HCT116 (cell line): ENCODE results near the gene SLC39A5. TPM values are rescaled to one million over a fixed set of nuclear protein-coding genes. Genes with fewer than 3 reads are reported as not detected.
"Not testable (repeated sequence)": the region's sequence is repeated elsewhere in the genome, so short reads cannot be mapped to it uniquely, and the experiment has no call there.

ENCODE experiments used
- ATAC-seq: fragments of 200-7000 bp; cut with Tn5 transposase; 2 replicates; pipeline ENCODE4 v1.9.1; 2020; ENCODE audit warnings: mild to moderate bottlenecking, moderate library complexity
- BruUV-seq: library from RNA; stranded (reverse); fragments of 400-500 nt; replicated peaks from 2 replicates; lab custom pipeline; 2021; lab: Mats Ljungman, UMichigan
- CTCF ChIA-PET: fragments of 300-600 bp; sonication (Branson Sonifier 250); formaldehyde crosslinking; loops from one replicate; lab custom pipeline; 2021; ENCODE audit warnings: antibody characterized with exemption; lab: Charles Lee
- POLR2A ChIA-PET: fragments of 300-600, 350-600 bp; sonication (Branson Sonifier 250); formaldehyde crosslinking; loops from one replicate; lab custom pipeline; 2021; ENCODE audit warnings: antibody characterized with exemption; lab: Charles Lee
- RAD21 ChIA-PET, 2 experiments: fragments of 300-600 bp; sonication (Branson Sonifier 250); formaldehyde crosslinking; loops; one replicate each; lab custom pipeline; 2023; ENCODE audit warnings: low total read pairs in 2 of 2; ENCODE audit not compliant: uncharacterized antibody in 2 of 2, unreplicated experiment in 2 of 2, low non-redundant PET in 1 of 2; lab: Charles Lee
- DNase-seq: peaks from one replicate; pipeline ENCODE4 v3.0.0-alpha.2; 2010; ENCODE audit warnings: low read depth, low spot score
- H2AFZ ChIP-seq: fragments of 200-600 bp; shearing (Covaris generic), sonication (generic); 2 replicates; pipeline ENCODE4 v1.6.1; 2017; ENCODE audit warnings: low read depth, mixed run types, mixed read lengths, antibody characterized with exemption, low read length; ENCODE audit not compliant: poor library complexity, severe bottlenecking
- H3K27ac ChIP-seq: 2 replicates; pipeline ENCODE4 v1.5.1; 2012; ENCODE audit warnings: low read depth, low read length
- H3K27me3 ChIP-seq: fragments of 200-600 bp; sonication (generic); 2 replicates; pipeline ENCODE4 v1.6.1; 2016; ENCODE audit warnings: mixed run types, low read length, mixed read lengths; ENCODE audit not compliant: insufficient read depth
- H3K36me3 ChIP-seq, 2 experiments: fragments of 200-500 bp in 1 of 2; fragments of 200-600 bp in 1 of 2; sonication (Bioruptor generic) in 1 of 2; sonication (generic) in 1 of 2; 2 replicates each; pipeline versions ENCODE4 v1.5.1 to v1.6.1; 2014 to 2016; ENCODE audit warnings: low read length in 2 of 2, inconsistent platforms in 1 of 2, mixed read lengths in 1 of 2, mixed run types in 1 of 2; ENCODE audit not compliant: insufficient read depth in 2 of 2, control insufficient read depth in 1 of 2
- H3K4me1 ChIP-seq, 2 experiments: fragments of 200-600 bp in 1 of 2; sonication (generic) in 1 of 2; 2 replicates each; pipeline versions ENCODE4 v1.5.1 to v1.6.1; 2012 to 2017; ENCODE audit warnings: low read length in 2 of 2, inconsistent platforms in 1 of 2, mild to moderate bottlenecking in 1 of 2, mixed read lengths in 1 of 2, mixed run types in 1 of 2, moderate library complexity in 1 of 2; ENCODE audit not compliant: insufficient read depth in 2 of 2, control insufficient read depth in 1 of 2
- H3K4me2 ChIP-seq: fragments of 200-600 bp; sonication (generic); 2 replicates; pipeline ENCODE4 v1.6.1; 2017; ENCODE audit warnings: mixed run types, low read length, mixed read lengths
- H3K4me3 ChIP-seq, 2 experiments: fragments of 200-600 bp in 1 of 2; sonication (generic) in 1 of 2; replicated peaks in 1 of 2; 2 replicates each; pipeline ENCODE4 v1.5.1; 2011 to 2016; ENCODE audit warnings: low read length in 2 of 2, control low read depth in 1 of 2, low read depth in 1 of 2, mild to moderate bottlenecking in 1 of 2, mixed read lengths in 1 of 2, mixed run types in 1 of 2
- H3K79me2 ChIP-seq: fragments of 200-600 bp; sonication (generic); 2 replicates; pipeline ENCODE4 v1.6.1; 2017; ENCODE audit warnings: mild to moderate bottlenecking, mixed run types, low read length, moderate library complexity, mixed read lengths; ENCODE audit not compliant: insufficient read depth
- H3K9ac ChIP-seq: fragments of 200-600 bp; sonication (generic); 2 replicates; pipeline ENCODE4 v1.6.1; 2016; ENCODE audit warnings: low read length, mixed read lengths
- H3K9me2 ChIP-seq: fragments of 200-600 bp; sonication (generic), shearing (Covaris generic); 2 replicates; pipeline ENCODE4 v1.6.1; 2017; ENCODE audit warnings: mixed run types, mild to moderate bottlenecking, moderate library complexity; ENCODE audit not compliant: insufficient read depth
- H3K9me3 ChIP-seq, 2 experiments: fragments of 200-500 bp in 1 of 2; fragments of 200-600 bp in 1 of 2; sonication (Bioruptor generic) in 1 of 2; sonication (generic) in 1 of 2; 2 replicates each; pipeline ENCODE4 v1.6.1; 2014 to 2017; ENCODE audit warnings: low read length in 2 of 2, mixed read lengths in 2 of 2, inconsistent platforms in 1 of 2, low read depth in 1 of 2, mild to moderate bottlenecking in 1 of 2, mixed run types in 1 of 2, moderate library complexity in 1 of 2; ENCODE audit not compliant: control insufficient read depth in 1 of 2, insufficient read depth in 1 of 2
- H4K20me1 ChIP-seq: fragments of 200-600 bp; sonication (generic), shearing (Covaris generic); 2 replicates; pipeline ENCODE4 v1.6.1; 2017; ENCODE audit warnings: mixed run types, mild to moderate bottlenecking, moderate library complexity; ENCODE audit not compliant: insufficient read depth
- ATF3 ChIP-seq: IDR thresholded peaks from 2 replicates; pipeline ENCODE4 v1.6.1; 2012
- EGR1 ChIP-seq: IDR thresholded peaks from 2 replicates; pipeline ENCODE4 v1.6.1; 2012; ENCODE audit warnings: low read depth
- ELF1 ChIP-seq: IDR thresholded peaks from 2 replicates; pipeline ENCODE4 v1.6.1; 2012; ENCODE audit warnings: low read depth, borderline replicate concordance
- EZH2 ChIP-seq: fragments of 200-600 bp; sonication (generic); IDR thresholded peaks from 2 replicates; pipeline ENCODE4 v1.6.1; 2017; ENCODE audit warnings: antibody characterized with exemption, mixed run types
- JUND ChIP-seq: IDR thresholded peaks from 2 replicates; pipeline ENCODE4 v1.6.1; 2012
- POLR2A ChIP-seq: IDR thresholded peaks from 2 replicates; pipeline ENCODE4 v1.7.0; 2011; ENCODE audit warnings: borderline replicate concordance; ENCODE audit not compliant: insufficient read depth, insufficient read length; ENCODE audit errors: extremely low read depth
- POLR2AphosphoS5 ChIP-seq: IDR thresholded peaks from 2 replicates; pipeline ENCODE4 v1.6.1; 2011; ENCODE audit warnings: mild to moderate bottlenecking, low read depth, low read length, moderate library complexity
- RAD21 ChIP-seq: IDR thresholded peaks from 2 replicates; pipeline ENCODE4 v1.6.1; 2012; ENCODE audit warnings: low read depth, mild to moderate bottlenecking
- REST ChIP-seq: IDR thresholded peaks from 2 replicates; pipeline ENCODE4 v1.6.1; 2012; ENCODE audit warnings: low read depth
- SIN3A ChIP-seq: IDR thresholded peaks from 2 replicates; pipeline ENCODE4 v1.6.1; 2012; ENCODE audit warnings: low read depth
- SP1 ChIP-seq: IDR thresholded peaks from 2 replicates; pipeline ENCODE4 v1.6.1; 2012; ENCODE audit warnings: low read depth
- SRF ChIP-seq: IDR thresholded peaks from 2 replicates; pipeline ENCODE4 v1.6.1; 2012; ENCODE audit warnings: low read depth
- YY1 ChIP-seq: IDR thresholded peaks from 2 replicates; pipeline ENCODE4 v1.6.1; 2011; ENCODE audit warnings: low read length, low read depth, moderate library complexity, mild to moderate bottlenecking; ENCODE audit not compliant: insufficient replicate concordance; ENCODE audit errors: extremely low read depth
- intact Hi-C: fragments of 100-400 bp; cut with micrococcal nuclease; formaldehyde crosslinking; loops from 2 replicates; pipeline ENCODE4 v1.10.0; 2022
- total RNA-seq: library from RNA; stranded (reverse); gene quantifications from one replicate; pipeline ENCODE4 v1.2.1, GENCODE V29; 2021; ENCODE audit not compliant: unreplicated experiment

The SLC39A5 gene
- total RNA-seq, 1 experiment from 2014 or later, result 0.66 TPM

GRCh38 chr12:56282030-56282429 lies 52.2 kb downstream of the SLC39A5 start:
- H3K79me2 ChIP-seq, result peaks cover 14% of the 10 kb centered on the region; the same call in 1 of the 2 replicates
- H3K4me1 ChIP-seq, result no peaks in the 10 kb centered on the region
- intact Hi-C loops, result no loop called here
- no peaks in the 10 kb centered on the region for H3K9me3 ChIP-seq
- no peak overlapping the region for H3K4me3 ChIP-seq
- H3K36me3 ChIP-seq, result peaks cover 43 to 49% of the 10 kb centered on the region in 2 experiments
- H2AFZ ChIP-seq, result no peak overlapping the region
- BruUV-seq, result no TSS peak
- ChIA-PET POLR2A (no interaction called here), CTCF (no interaction called here), RAD21 (no interaction called here)
- no peaks in the 10 kb centered on the region for H3K27me3 ChIP-seq
- no peaks in the 10 kb centered on the region for H4K20me1 ChIP-seq
- H3K9ac ChIP-seq, result no peak overlapping the region
- H3K4me2 ChIP-seq, result no peak overlapping the region
- no peaks in the 10 kb centered on the region for H3K9me2 ChIP-seq
- DNase-seq (no peak), ATAC-seq (no peak)
- TF ChIP-seq EZH2 (no peak), ATF3 (no peak)
- TF ChIP-seq, all 23 proteins: peak for 0
- H3K27ac ChIP-seq, result no peak overlapping the region

- DNase-seq (no peak), ATAC-seq (no peak)
- ChIA-PET CTCF (no interaction called here), RAD21 (no interaction called here), POLR2A (no interaction called here)
- H2AFZ ChIP-seq, result no peak overlapping the region
- no peaks in the 10 kb centered on the region for H3K27me3 ChIP-seq
- intact Hi-C loops, result no loop called here
- no peak overlapping the region for H3K9ac ChIP-seq
- H3K36me3 ChIP-seq, result peaks cover 43 to 47% of the 10 kb centered on the region in 2 experiments
- H3K4me1 ChIP-seq, result no peaks in the 10 kb centered on the region
- H4K20me1 ChIP-seq, result no peaks in the 10 kb centered on the region
- no peaks in the 10 kb centered on the region for H3K9me2 ChIP-seq
- H3K9me3 ChIP-seq, result no peaks in the 10 kb centered on the region
- H3K4me3 ChIP-seq, result no peak overlapping the region
- no peak overlapping the region for H3K27ac ChIP-seq
- no TSS peak for BruUV-seq
- peaks cover 19% of the 10 kb centered on the region; the same call in 1 of the 2 replicates for H3K79me2 ChIP-seq
- no peak overlapping the region for H3K4me2 ChIP-seq
- TF ChIP-seq REST (no peak), SRF (no peak), JUND (no peak), RAD21 (no peak), YY1 (no peak), SIN3A (no peak), POLR2A (no peak), ELF1 (no peak), EZH2 (no peak), EGR1 (no peak), POLR2AphosphoS5 (no peak), SP1 (no peak)
- TF ChIP-seq, all 23 proteins: peak for 0
Observed at GRCh38 chr12:56282579-56282978, 52.7 kb downstream of the SLC39A5 start.

GRCh38 chr12:56284263-56284662 lies 54.4 kb downstream of the SLC39A5 start:
- BruUV-seq, intact Hi-C loops, CTCF ChIA-PET, H3K9me3 ChIP-seq, H3K9ac ChIP-seq, H3K4me3 ChIP-seq, H3K27ac ChIP-seq, H3K4me2 ChIP-seq, H3K9me2 ChIP-seq, H3K27me3 ChIP-seq, H2AFZ ChIP-seq, DNase-seq, ATAC-seq, POLR2A ChIA-PET, H3K4me1 ChIP-seq, H4K20me1 ChIP-seq: not testable (repeated sequence)
- Histone ChIP-seq H3K36me3 (peaks cover 34 to 38% of the 10 kb centered on the region in 2 experiments), H3K79me2 (peaks cover 36% of the 10 kb centered on the region)
- RAD21 ChIA-PET, result interaction anchor here in 1 of 2 experiments (0.7 kb wide), 1 partner anchor 91 kb away, joined by 3 read pairs; no protein-coding TSS in a partner anchor
